Right forelimb (tissue), 1 donor: ENCODE measurements around the gene AGAP6.
"Not testable (repeated sequence)": the region's sequence is repeated elsewhere in the genome, so short reads cannot be mapped to it uniquely, and the experiment has no call there.

Experiments
- DNase-seq: peaks from one replicate; pipeline ENCODE4 v3.0.0-alpha.2; 2018

Gene AGAP6

GRCh38 chr10:49988376-49988775 lies at the start of gene AGAP6:
TSS of gene AGAP6 (plus strand) at chr10:49988406. CDS start at chr10:49988716, 310 bp downstream.
- DNase-seq: not testable (repeated sequence)

GRCh38 chr10:49941447-49942338 lies 46.5 kb upstream of the AGAP6 start, which contains the start of the genes PARG and TIMM23B:
TSS of gene PARG (minus strand) at chr10:49942027. CDS start at chr10:49941725, 302 bp downstream.
TSS of gene TIMM23B (plus strand) at chr10:49942053. CDS start at chr10:49942195, 142 bp downstream.
- peak; percentile 86 for DNase-seq

- DNase-seq: not testable (repeated sequence)
Measured at GRCh38 chr10:49942339-49942705, 45.9 kb upstream of the AGAP6 start.

- DNase-seq: not testable (repeated sequence)
Measured at GRCh38 chr10:49943607-49944006, 44.6 kb upstream of the AGAP6 start.

GRCh38 chr10:49948142-49948541 lies 40.1 kb upstream of the AGAP6 start:
- DNase-seq: not testable (repeated sequence)

GRCh38 chr10:49948737-49949136 lies 39.5 kb upstream of the AGAP6 start:
- not testable (repeated sequence) for DNase-seq

- not testable (repeated sequence) for DNase-seq
Measured at GRCh38 chr10:49952006-49952405, 36.2 kb upstream of the AGAP6 start.

GRCh38 chr10:49953122-49953521 lies 35.1 kb upstream of the AGAP6 start:
- not testable (repeated sequence) for DNase-seq

- not testable (repeated sequence) for DNase-seq
Measured at GRCh38 chr10:49970331-49970857, 17.8 kb upstream of the AGAP6 start.

GRCh38 chr10:49971466-49971865 lies 16.7 kb upstream of the AGAP6 start:
- not testable (repeated sequence) for DNase-seq

- DNase-seq: not testable (repeated sequence)
Measured at GRCh38 chr10:49972094-49972493, 16.1 kb upstream of the AGAP6 start.

GRCh38 chr10:49977756-49978155 lies 10.4 kb upstream of the AGAP6 start:
- DNase-seq: not testable (repeated sequence)

GRCh38 chr10:49987207-49987606 lies 999 bp upstream of the AGAP6 start:
- DNase-seq: not testable (repeated sequence)

- DNase-seq: not testable (repeated sequence)
Measured at GRCh38 chr10:49995321-49995720, 7.1 kb downstream of the AGAP6 start.

- not testable (repeated sequence) for DNase-seq
Measured at GRCh38 chr10:50014024-50014423, 25.8 kb downstream of the AGAP6 start.

GRCh38 chr10:50015596-50016220 lies 27.5 kb downstream of the AGAP6 start:
- not testable (repeated sequence) for DNase-seq

- not testable (repeated sequence) for DNase-seq
Measured at GRCh38 chr10:50016926-50017325, 28.7 kb downstream of the AGAP6 start.

- not testable (repeated sequence) for DNase-seq
Measured at GRCh38 chr10:50017646-50018045, 29.4 kb downstream of the AGAP6 start.

- not testable (repeated sequence) for DNase-seq
Measured at GRCh38 chr10:50019279-50019678, 31.1 kb downstream of the AGAP6 start.

GRCh38 chr10:50020451-50021024 lies 32.3 kb downstream of the AGAP6 start:
- not testable (repeated sequence) for DNase-seq

- no peak for DNase-seq
Measured at GRCh38 chr10:50021646-50022045, 33.4 kb downstream of the AGAP6 start.

- DNase-seq: not testable (repeated sequence)
Measured at GRCh38 chr10:50024716-50025383, 36.6 kb downstream of the AGAP6 start.
